GM23338 (cell line): ENCODE data around the gene DCAF17.

Experiments
- CREB1 ChIP-seq: fragments of 250-450 bp; sonication (Bioruptor Pico); IDR thresholded peaks from 2 replicates; pipeline ENCODE4 v1.5.0; 2020; ENCODE audit warnings: low read depth, mild to moderate bottlenecking, moderate library complexity
- EZH2 ChIP-seq: fragments of 200-600 bp; sonication (generic); IDR thresholded peaks from one replicate; pipeline ENCODE4 v1.8.0; 2017; ENCODE audit warnings: antibody characterized with exemption, mild to moderate bottlenecking, low read depth; ENCODE audit not compliant: unreplicated experiment
- EZH2phosphoT487 ChIP-seq: fragments of 200-600 bp; sonication (generic); IDR thresholded peaks from one replicate; pipeline ENCODE4 v1.8.1; 2018; ENCODE audit warnings: antibody characterized with exemption; ENCODE audit not compliant: unreplicated experiment
- POLR2AphosphoS5 ChIP-seq: IDR thresholded peaks from 2 replicates; pipeline ENCODE4 v1.6.1; 2016; ENCODE audit warnings: antibody characterized with exemption, low read depth
- TF ChIP-seq, protein P1 (sequence below), 2 experiments: fragments of 200-600 bp in 1 of 2; sonication (generic) in 1 of 2; conservative IDR thresholded peaks; 2 replicates each; pipeline versions ENCODE4 v1.5.1 to v1.6.1; 2016 to 2017; ENCODE audit warnings: antibody characterized with exemption in 2 of 2, low read depth in 2 of 2, mild to moderate bottlenecking in 2 of 2, moderate library complexity in 1 of 2
- TF ChIP-seq, protein P2 (sequence below): IDR thresholded peaks from 2 replicates; pipeline ENCODE4 v1.6.1; 2016; ENCODE audit warnings: antibody characterized with exemption
- TF ChIP-seq, protein P3 (sequence below): IDR thresholded peaks from one replicate; pipeline ENCODE4 v1.6.1; 2018; ENCODE audit warnings: antibody characterized with exemption; ENCODE audit not compliant: unreplicated experiment

DNA sequence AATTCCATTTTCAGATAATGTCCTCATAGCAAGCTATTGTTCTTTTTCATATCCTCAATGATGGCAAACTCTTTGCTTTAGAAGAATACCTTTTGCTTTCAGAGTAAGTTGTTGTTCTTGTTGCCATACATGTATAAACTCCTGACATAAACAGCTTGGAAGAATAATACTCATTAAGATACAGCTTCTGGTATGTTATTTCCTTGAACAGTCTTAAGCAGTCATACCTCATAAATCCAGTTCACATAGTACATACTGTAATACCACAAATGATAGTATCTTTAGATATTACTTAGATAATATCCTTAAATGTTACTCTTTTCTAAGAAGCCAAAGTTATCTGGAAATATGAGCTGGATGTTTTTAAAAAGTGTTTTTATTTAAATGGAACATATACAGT, 23.4 kb upstream of the DCAF17 start:
- TF ChIP-seq POLR2AphosphoS5 (no peak), EZH2phosphoT487 (no peak), EZH2 (no peak), CREB1 (CRISPR knock-in tag) (no peak)
- TF ChIP-seq, protein P1, sequence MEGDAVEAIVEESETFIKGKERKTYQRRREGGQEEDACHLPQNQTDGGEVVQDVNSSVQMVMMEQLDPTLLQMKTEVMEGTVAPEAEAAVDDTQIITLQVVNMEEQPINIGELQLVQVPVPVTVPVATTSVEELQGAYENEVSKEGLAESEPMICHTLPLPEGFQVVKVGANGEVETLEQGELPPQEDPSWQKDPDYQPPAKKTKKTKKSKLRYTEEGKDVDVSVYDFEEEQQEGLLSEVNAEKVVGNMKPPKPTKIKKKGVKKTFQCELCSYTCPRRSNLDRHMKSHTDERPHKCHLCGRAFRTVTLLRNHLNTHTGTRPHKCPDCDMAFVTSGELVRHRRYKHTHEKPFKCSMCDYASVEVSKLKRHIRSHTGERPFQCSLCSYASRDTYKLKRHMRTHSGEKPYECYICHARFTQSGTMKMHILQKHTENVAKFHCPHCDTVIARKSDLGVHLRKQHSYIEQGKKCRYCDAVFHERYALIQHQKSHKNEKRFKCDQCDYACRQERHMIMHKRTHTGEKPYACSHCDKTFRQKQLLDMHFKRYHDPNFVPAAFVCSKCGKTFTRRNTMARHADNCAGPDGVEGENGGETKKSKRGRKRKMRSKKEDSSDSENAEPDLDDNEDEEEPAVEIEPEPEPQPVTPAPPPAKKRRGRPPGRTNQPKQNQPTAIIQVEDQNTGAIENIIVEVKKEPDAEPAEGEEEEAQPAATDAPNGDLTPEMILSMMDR (conservative IDR thresholded peaks at IDR 0.05; ENCODE audit: low read depth in 2 of 2): no peak
- TF ChIP-seq, protein P2, sequence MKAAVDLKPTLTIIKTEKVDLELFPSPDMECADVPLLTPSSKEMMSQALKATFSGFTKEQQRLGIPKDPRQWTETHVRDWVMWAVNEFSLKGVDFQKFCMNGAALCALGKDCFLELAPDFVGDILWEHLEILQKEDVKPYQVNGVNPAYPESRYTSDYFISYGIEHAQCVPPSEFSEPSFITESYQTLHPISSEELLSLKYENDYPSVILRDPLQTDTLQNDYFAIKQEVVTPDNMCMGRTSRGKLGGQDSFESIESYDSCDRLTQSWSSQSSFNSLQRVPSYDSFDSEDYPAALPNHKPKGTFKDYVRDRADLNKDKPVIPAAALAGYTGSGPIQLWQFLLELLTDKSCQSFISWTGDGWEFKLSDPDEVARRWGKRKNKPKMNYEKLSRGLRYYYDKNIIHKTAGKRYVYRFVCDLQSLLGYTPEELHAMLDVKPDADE: no peak
- TF ChIP-seq, protein P3, sequence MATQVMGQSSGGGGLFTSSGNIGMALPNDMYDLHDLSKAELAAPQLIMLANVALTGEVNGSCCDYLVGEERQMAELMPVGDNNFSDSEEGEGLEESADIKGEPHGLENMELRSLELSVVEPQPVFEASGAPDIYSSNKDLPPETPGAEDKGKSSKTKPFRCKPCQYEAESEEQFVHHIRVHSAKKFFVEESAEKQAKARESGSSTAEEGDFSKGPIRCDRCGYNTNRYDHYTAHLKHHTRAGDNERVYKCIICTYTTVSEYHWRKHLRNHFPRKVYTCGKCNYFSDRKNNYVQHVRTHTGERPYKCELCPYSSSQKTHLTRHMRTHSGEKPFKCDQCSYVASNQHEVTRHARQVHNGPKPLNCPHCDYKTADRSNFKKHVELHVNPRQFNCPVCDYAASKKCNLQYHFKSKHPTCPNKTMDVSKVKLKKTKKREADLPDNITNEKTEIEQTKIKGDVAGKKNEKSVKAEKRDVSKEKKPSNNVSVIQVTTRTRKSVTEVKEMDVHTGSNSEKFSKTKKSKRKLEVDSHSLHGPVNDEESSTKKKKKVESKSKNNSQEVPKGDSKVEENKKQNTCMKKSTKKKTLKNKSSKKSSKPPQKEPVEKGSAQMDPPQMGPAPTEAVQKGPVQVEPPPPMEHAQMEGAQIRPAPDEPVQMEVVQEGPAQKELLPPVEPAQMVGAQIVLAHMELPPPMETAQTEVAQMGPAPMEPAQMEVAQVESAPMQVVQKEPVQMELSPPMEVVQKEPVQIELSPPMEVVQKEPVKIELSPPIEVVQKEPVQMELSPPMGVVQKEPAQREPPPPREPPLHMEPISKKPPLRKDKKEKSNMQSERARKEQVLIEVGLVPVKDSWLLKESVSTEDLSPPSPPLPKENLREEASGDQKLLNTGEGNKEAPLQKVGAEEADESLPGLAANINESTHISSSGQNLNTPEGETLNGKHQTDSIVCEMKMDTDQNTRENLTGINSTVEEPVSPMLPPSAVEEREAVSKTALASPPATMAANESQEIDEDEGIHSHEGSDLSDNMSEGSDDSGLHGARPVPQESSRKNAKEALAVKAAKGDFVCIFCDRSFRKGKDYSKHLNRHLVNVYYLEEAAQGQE: no peak
